B cell (primary cell): Measurements from ENCODE around the gene ADK. TPM values are rescaled to one million over a fixed set of nuclear protein-coding genes. Genes with fewer than 3 reads are reported as not detected.

Experiments
- ATAC-seq: fragments of 200-7000 bp; cut with Tn5 transposase; one replicate; pipeline ENCODE4 v1.10.0; 2021; ENCODE audit warnings: low read depth, mild to moderate bottlenecking, moderate number of reproducible peaks, moderate library complexity
- CTCF ChIA-PET: fragments of 350-600 bp; sonication (Branson Sonifier 250); formaldehyde crosslinking; loops from one replicate; lab custom pipeline; 2021; ENCODE audit warnings: antibody characterized with exemption, inconsistent platforms; lab: Charles Lee
- POLR2A ChIA-PET: fragments of 350-600 bp; sonication (Branson Sonifier 250); formaldehyde crosslinking; loops from one replicate; lab custom pipeline; 2021; ENCODE audit warnings: antibody characterized with exemption; lab: Charles Lee
- DNase-seq: peaks from one replicate; pipeline ENCODE4 v3.0.0; 2013
- H2AFZ ChIP-seq: 2 replicates; pipeline ENCODE4 v1.6.1; 2012; ENCODE audit warnings: mild to moderate bottlenecking, low read depth, low read length; ENCODE audit not compliant: insufficient read depth, poor library complexity, severe bottlenecking
- H3K27ac ChIP-seq, 2 donors: 1 replicate in 1 of 2; 2 replicates in 1 of 2; pipeline ENCODE4 v1.5.1; 2012 to 2013; ENCODE audit warnings: low read length in 2 of 2, mild to moderate bottlenecking in 2 of 2, moderate library complexity in 1 of 2
- H3K27me3 ChIP-seq, 4 experiments: fragments of 200-600 bp in 1 of 4; sonication (generic) in 1 of 4; replicated peaks in 1 of 4; 1 replicate in 2 of 4; 2 replicates in 2 of 4; pipeline versions ENCODE4 v1.6.1 to v1.7.0; 2013 to 2016; ENCODE audit warnings: low read length in 3 of 4, mild to moderate bottlenecking in 2 of 4, mixed read lengths in 1 of 4, moderate library complexity in 1 of 4; ENCODE audit not compliant: insufficient read depth in 4 of 4, control insufficient read depth in 3 of 4; ENCODE audit errors: control extremely low read depth in 1 of 4
- H3K36me3 ChIP-seq, 2 experiments: replicated peaks in 1 of 2; 1 replicate in 1 of 2; 2 replicates in 1 of 2; pipeline versions ENCODE4 v1.6.1 to v1.7.1; 2013; ENCODE audit warnings: low read length in 1 of 2; ENCODE audit not compliant: insufficient read depth in 2 of 2, control insufficient read depth in 1 of 2; ENCODE audit errors: control extremely low read depth in 1 of 2, extremely low read depth in 1 of 2
- H3K4me1 ChIP-seq, 2 donors: fragments of 200-600 bp in 1 of 2; sonication (generic) in 1 of 2; 1 replicate in 1 of 2; 2 replicates in 1 of 2; pipeline versions ENCODE4 v1.5.1 to v1.6.1; 2013 to 2017; ENCODE audit warnings: low read length in 2 of 2; ENCODE audit not compliant: control insufficient read depth in 2 of 2, insufficient read depth in 2 of 2
- H3K4me2 ChIP-seq: replicated peaks from 2 replicates; pipeline ENCODE3; 2012; ENCODE audit warnings: mild to moderate bottlenecking, low read depth, low read length; ENCODE audit not compliant: poor library complexity, severe bottlenecking
- H3K4me3 ChIP-seq, 5 experiments: fragments of 200-600 bp in 1 of 5; sonication (generic) in 1 of 5; 1 replicate in 3 of 5; 2 replicates in 2 of 5; pipeline versions ENCODE4 v1.5.1 to v1.7.0; 2011 to 2016; ENCODE audit warnings: low read length in 4 of 5, mild to moderate bottlenecking in 4 of 5, low read depth in 2 of 5, control low read depth in 1 of 5, moderate library complexity in 1 of 5; ENCODE audit not compliant: insufficient read depth in 1 of 5; ENCODE audit errors: control extremely low read depth in 1 of 5, extremely low read depth in 1 of 5
- H3K79me2 ChIP-seq: fragments of 200-600 bp; sonication (generic); one replicate; pipeline ENCODE4 v1.6.0; 2016; ENCODE audit warnings: low read length; ENCODE audit not compliant: control insufficient read depth, insufficient read depth
- H3K9ac ChIP-seq: fragments of 200-600 bp; sonication (generic); 2 replicates; pipeline ENCODE4 v1.6.1; 2017; ENCODE audit warnings: mild to moderate bottlenecking, low read length, moderate library complexity
- H3K9me3 ChIP-seq, 3 donors: one replicate each; pipeline versions ENCODE4 v1.6.1 to v1.7.1; 2013; ENCODE audit warnings: low read length in 2 of 3; ENCODE audit not compliant: control insufficient read depth in 2 of 3, insufficient read depth in 1 of 3; ENCODE audit errors: control extremely low read depth in 1 of 3
- H4K20me1 ChIP-seq: 2 replicates; pipeline ENCODE4 v1.6.0; 2012; ENCODE audit warnings: mild to moderate bottlenecking, low read length; ENCODE audit not compliant: insufficient read depth, control insufficient read depth, poor library complexity, severe bottlenecking
- H3K27ac Mint-ChIP-seq: one replicate; pipeline ENCODE4 v1.8.0; 2021; ENCODE audit warnings: mixed read lengths
- H3K27me3 Mint-ChIP-seq: one replicate; pipeline ENCODE4 v1.8.0; 2021; ENCODE audit warnings: mixed read lengths
- H3K4me1 Mint-ChIP-seq: one replicate; pipeline ENCODE4 v1.8.0; 2021; ENCODE audit warnings: mixed read lengths
- H3K4me3 Mint-ChIP-seq: one replicate; pipeline ENCODE4 v1.8.0; 2021; ENCODE audit warnings: mixed read lengths
- H3K9me3 Mint-ChIP-seq: one replicate; pipeline ENCODE4 v1.8.0; 2022; ENCODE audit warnings: mixed read lengths; ENCODE audit not compliant: insufficient read depth
- CTCF ChIP-seq: fragments of 200-600 bp; IDR thresholded peaks from one replicate; pipeline ENCODE4 v1.8.0; 2022; ENCODE audit warnings: antibody characterized with exemption, mild to moderate bottlenecking
- EZH2 ChIP-seq: IDR thresholded peaks from 2 replicates; pipeline ENCODE4 v1.6.1; 2012; ENCODE audit warnings: borderline replicate concordance, low read depth, mild to moderate bottlenecking, moderate library complexity, low read length; ENCODE audit not compliant: insufficient read depth, poor library complexity, severe bottlenecking
- WGBS: methylation state at CpG from one replicate; pipeline ENCODE4 v1.1.5; 2013; ENCODE audit warnings: missing lambda C conversion rate; ENCODE audit not compliant: insufficient coverage; 5-methylcytosine and 5-hydroxymethylcytosine counted together
- intact Hi-C: fragments of 100-400 bp; cut with micrococcal nuclease; formaldehyde crosslinking; loops from one replicate; pipeline ENCODE4 v1.10.0; 2022
- polyA plus RNA-seq: library from polyadenylated mRNA; depleted of rRNA; stranded (reverse); fragments of >200 nt; gene quantifications from 2 replicates; pipeline ENCODE4 v1.2.3, GENCODE V29; 2012
- total RNA-seq, 2 donors: library from RNA; stranded (reverse); fragments of 120-200 nt in 1 of 2; gene quantifications; 1 replicate in 1 of 2; 2 replicates in 1 of 2; pipeline versions ENCODE4 v1.2.3 to v1.2.4, GENCODE V29; 2013 to 2022

ADK gene
- total and polyA plus RNA-seq, 2 donors (not counting 1 experiment from before 2014, with no cell fraction given): 37.2 to 52.6 TPM

GRCh38 chr10:74332398-74332797 is 181.4 kb downstream of the ADK start:
- no peak overlapping the region for H3K27ac ChIP-seq
- DNase-seq: no peak
- ChIA-PET POLR2A (interaction anchor here (0.6 kb wide), 1 partner anchor 34 kb away, joined by 3 read pairs; no protein-coding TSS in a partner anchor), CTCF (no interaction called here)
- Mint-ChIP-seq H3K4me3 (no peak overlapping the region), H3K9me3 (no peaks in the 10 kb centered on the region), H3K27ac (no peak overlapping the region), H3K4me1 (peaks cover 9% of the 10 kb centered on the region), H3K27me3 (no peaks in the 10 kb centered on the region)
- H3K9ac ChIP-seq: no peak overlapping the region
- peaks cover 49% of the 10 kb centered on the region for H4K20me1 ChIP-seq
- no peaks in the 10 kb centered on the region for H3K27me3 ChIP-seq
- no peaks in the 10 kb centered on the region for H3K9me3 ChIP-seq
- no peak overlapping the region for H3K4me2 ChIP-seq
- ATAC-seq: no peak
- no peak overlapping the region for H3K4me3 ChIP-seq
- H3K36me3 ChIP-seq: peaks cover 0 to 15% of the 10 kb centered on the region in 2 experiments
- H3K79me2 ChIP-seq: peaks cover 38% of the 10 kb centered on the region
- intact Hi-C loops: loop anchor here (10.0 kb wide), 1 partner anchor 52 kb away; no protein-coding TSS in a partner anchor
- TF ChIP-seq CTCF (no peak), EZH2 (no peak)
- no peak overlapping the region for H2AFZ ChIP-seq
- no peaks in the 10 kb centered on the region for H3K4me1 ChIP-seq

GRCh38 chr10:74333174-74333573 is 182.2 kb downstream of the ADK start:
- H3K27me3 Mint-ChIP-seq: no peaks in the 10 kb centered on the region
- H4K20me1 ChIP-seq: peaks cover 47% of the 10 kb centered on the region
- no peak for TF ChIP-seq CTCF
- TF ChIP-seq EZH2: no peak
- H3K4me1 ChIP-seq: no peaks in the 10 kb centered on the region
- no peak overlapping the region for H3K27ac ChIP-seq
- DNase-seq: no peak
- H3K27ac Mint-ChIP-seq: no peak overlapping the region
- ChIA-PET POLR2A (no interaction called here), CTCF (no interaction called here)
- peaks cover 8% of the 10 kb centered on the region for H3K4me1 Mint-ChIP-seq
- no peak overlapping the region for H3K4me3 ChIP-seq
- no peaks in the 10 kb centered on the region for H3K9me3 ChIP-seq
- no peak overlapping the region for H3K4me3 Mint-ChIP-seq
- H3K4me2 ChIP-seq: no peak overlapping the region
- ATAC-seq: no peak
- no peak overlapping the region for H2AFZ ChIP-seq
- WGBS: no CpG with 5 or more reads among the region's 2 CpGs
- H3K27me3 ChIP-seq: no peaks in the 10 kb centered on the region
- H3K36me3 ChIP-seq: peaks cover 0 to 15% of the 10 kb centered on the region in 2 experiments
- H3K9me3 Mint-ChIP-seq: no peaks in the 10 kb centered on the region
- intact Hi-C loops: loop anchor here (10.0 kb wide), 1 partner anchor 52 kb away; no protein-coding TSS in a partner anchor
- H3K79me2 ChIP-seq: peaks cover 40% of the 10 kb centered on the region
- H3K9ac ChIP-seq: no peak overlapping the region
